ENCODE results near the gene CGREF1. TPM values are rescaled to one million over a fixed set of nuclear protein-coding genes. Genes with fewer than 3 reads are reported as not detected.
A peak's percentile ranks its signal among the peaks of the same experiment; 100 is the strongest.

Gene CGREF1
- total RNA-seq, 1 experiment from 2014 or later: 12.9 TPM

DNA sequence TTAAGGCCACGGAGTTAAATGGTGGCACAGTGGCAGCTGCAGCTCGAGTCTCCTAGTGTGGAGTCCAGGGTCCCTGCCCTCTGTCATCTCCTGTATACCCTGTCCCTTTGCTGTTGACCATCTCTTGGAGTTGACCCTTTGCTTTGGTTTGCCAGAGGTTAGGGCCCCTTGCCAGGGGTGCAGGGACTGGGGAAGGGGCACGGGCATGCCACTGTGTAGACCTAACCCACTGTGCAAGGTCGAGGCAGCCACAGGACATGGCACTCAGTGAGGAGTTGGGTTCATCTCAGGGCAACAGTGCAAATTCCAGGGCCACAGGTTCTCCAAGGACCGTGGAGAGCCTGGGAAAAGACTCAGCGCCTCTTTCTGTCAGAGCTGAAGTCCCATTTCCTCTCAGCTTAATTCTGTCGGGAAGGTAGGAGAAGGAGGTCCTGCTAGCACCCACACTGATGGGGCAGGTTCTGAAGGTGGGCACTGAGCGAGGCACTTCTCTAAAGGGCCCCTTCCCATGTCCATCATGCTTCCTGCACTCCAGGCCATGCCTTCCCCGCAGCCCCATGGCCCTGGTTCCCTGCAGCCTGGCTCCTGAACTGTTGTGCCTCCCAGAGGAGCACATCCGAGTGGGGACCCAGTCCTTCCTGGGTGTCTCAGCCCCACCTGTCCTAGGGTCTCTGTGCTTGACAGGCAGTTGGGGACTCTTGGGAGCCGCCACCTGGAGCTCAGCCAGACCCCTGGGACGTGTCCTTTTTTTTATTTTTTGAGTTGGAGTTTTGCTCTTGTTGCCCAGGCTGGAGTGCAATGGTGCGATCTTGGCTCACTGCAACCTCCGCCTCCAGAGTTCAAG is 29.6 kb downstream of the CGREF1 start:
- Mint-ChIP-seq H3K36me3 (ENCODE audit: insufficient read depth, unreplicated experiment) (no peaks in the 10 kb centered on the region), H3K9me3 (ENCODE audit: unreplicated experiment) (no peaks in the 10 kb centered on the region), H3K4me1 (ENCODE audit: insufficient read depth, unreplicated experiment) (no peaks in the 10 kb centered on the region), H3K27me3 (ENCODE audit: insufficient read depth, unreplicated experiment) (no peaks in the 10 kb centered on the region), H3K4me3 (ENCODE audit: unreplicated experiment) (no peak overlapping the region), H3K27ac (ENCODE audit: low read depth, unreplicated experiment) (no peak overlapping the region)
- CTCF ChIA-PET: interaction anchor here (0.6 to 1.6 kb wide), 8 partner anchors 9 to 412 kb away, joined by 3 to 7 read pairs (median 4); no protein-coding TSS in a partner anchor
- POLR2A ChIA-PET: no interaction called here
- no TSS peak for BruUV-seq (replicated peaks)
- DNase-seq (ENCODE audit: unreplicated experiment): no peak
- TF ChIP-seq, protein P1, sequence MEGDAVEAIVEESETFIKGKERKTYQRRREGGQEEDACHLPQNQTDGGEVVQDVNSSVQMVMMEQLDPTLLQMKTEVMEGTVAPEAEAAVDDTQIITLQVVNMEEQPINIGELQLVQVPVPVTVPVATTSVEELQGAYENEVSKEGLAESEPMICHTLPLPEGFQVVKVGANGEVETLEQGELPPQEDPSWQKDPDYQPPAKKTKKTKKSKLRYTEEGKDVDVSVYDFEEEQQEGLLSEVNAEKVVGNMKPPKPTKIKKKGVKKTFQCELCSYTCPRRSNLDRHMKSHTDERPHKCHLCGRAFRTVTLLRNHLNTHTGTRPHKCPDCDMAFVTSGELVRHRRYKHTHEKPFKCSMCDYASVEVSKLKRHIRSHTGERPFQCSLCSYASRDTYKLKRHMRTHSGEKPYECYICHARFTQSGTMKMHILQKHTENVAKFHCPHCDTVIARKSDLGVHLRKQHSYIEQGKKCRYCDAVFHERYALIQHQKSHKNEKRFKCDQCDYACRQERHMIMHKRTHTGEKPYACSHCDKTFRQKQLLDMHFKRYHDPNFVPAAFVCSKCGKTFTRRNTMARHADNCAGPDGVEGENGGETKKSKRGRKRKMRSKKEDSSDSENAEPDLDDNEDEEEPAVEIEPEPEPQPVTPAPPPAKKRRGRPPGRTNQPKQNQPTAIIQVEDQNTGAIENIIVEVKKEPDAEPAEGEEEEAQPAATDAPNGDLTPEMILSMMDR (IDR thresholded peaks at IDR 0.05; ENCODE audit: unreplicated experiment): no peak
- intact Hi-C loops (cut with micrococcal nuclease): no loop called here

DNA sequence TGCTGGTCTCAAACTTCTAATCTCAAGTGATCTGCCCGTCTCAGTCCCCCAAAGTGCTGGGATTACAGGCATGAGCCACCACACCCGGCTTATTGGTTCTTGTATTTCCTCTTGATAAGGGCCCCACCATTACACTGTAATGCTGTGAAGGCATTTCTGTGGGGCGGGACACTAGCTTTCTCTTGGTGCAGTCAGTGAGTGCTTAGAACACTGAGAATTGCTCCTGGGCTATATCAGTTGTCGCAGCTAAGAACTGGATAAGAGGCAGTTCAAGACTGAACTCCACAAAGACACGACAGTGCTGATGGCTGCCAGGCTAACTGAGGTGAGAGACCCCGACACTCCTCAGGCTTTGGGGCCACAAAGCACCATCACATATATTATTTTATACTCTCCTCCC is 30.3 kb downstream of the CGREF1 start:
- no peak for DNase-seq (ENCODE audit: unreplicated experiment)
- POLR2A ChIA-PET: interaction anchor here (2.1 kb wide), 1 partner anchor 17 kb away, joined by 8 read pairs; the partner anchor contains the start of gene OST4
- H3K27ac Mint-ChIP-seq (ENCODE audit: low read depth, unreplicated experiment): no peak overlapping the region
- H3K27me3 Mint-ChIP-seq (ENCODE audit: insufficient read depth, unreplicated experiment): no peaks in the 10 kb centered on the region
- H3K36me3 Mint-ChIP-seq (ENCODE audit: insufficient read depth, unreplicated experiment): no peaks in the 10 kb centered on the region
- H3K4me1 Mint-ChIP-seq (ENCODE audit: insufficient read depth, unreplicated experiment): no peaks in the 10 kb centered on the region
- H3K4me3 Mint-ChIP-seq (ENCODE audit: unreplicated experiment): no peak overlapping the region
- BruUV-seq (replicated peaks): no TSS peak
- CTCF ChIA-PET: interaction anchor here (0.7 to 2.0 kb wide), 6 partner anchors 8 to 215 kb away, joined by 3 to 22 read pairs (median 3); no protein-coding TSS in a partner anchor
- intact Hi-C loops (cut with micrococcal nuclease): no loop called here
- H3K9me3 Mint-ChIP-seq (ENCODE audit: unreplicated experiment): no peaks in the 10 kb centered on the region
- TF ChIP-seq, protein P1 (IDR thresholded peaks at IDR 0.05; ENCODE audit: unreplicated experiment): no peak

DNA sequence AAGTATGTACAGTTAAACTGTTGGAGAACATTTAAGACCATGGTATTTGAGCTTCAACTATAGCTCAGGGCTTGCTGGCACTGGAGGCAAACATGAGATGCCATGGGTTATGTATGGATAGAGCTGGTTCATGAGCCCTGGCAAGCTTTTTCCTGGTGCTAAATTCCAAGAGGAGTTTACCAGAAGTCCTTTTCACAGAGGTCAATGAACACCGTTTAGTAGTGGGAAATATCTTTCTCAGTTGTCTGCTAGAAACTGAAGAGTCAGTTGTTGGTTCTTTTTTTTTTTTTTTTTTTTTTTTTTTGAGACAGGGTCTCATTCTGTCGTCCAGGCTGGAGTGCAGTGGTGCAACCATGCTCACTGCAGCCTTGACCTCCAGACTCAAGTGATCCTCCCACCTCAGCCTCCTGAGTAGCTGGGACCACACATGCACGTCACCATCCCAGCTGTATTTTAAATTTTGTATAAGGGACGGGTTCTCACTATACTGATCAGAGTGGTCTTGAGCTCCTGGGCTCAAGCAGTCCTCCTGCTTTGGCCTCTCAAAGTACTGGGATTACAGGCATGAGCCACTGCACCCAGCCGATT is 31.0 kb downstream of the CGREF1 start:
- no peaks in the 10 kb centered on the region for H3K9me3 Mint-ChIP-seq (ENCODE audit: unreplicated experiment)
- H3K27ac Mint-ChIP-seq (ENCODE audit: low read depth, unreplicated experiment): no peak overlapping the region
- no TSS peak for BruUV-seq (replicated peaks)
- TF ChIP-seq, protein P1 (IDR thresholded peaks at IDR 0.05; ENCODE audit: unreplicated experiment): no peak
- H3K4me3 Mint-ChIP-seq (ENCODE audit: unreplicated experiment): peak overlapping the region; percentile 75
- ChIA-PET CTCF (interaction anchor here (0.6 to 2.0 kb wide), 8 partner anchors 9 to 1234 kb away, joined by 3 to 22 read pairs (median 4); partner anchors contain the start of gene TRIM54), POLR2A (interaction anchor here (1.4 to 2.3 kb wide), 4 partner anchors 17 to 206 kb away, joined by 3 to 8 read pairs (median 7); partner anchors contain the start of genes AGBL5, OST4 and PREB)
- intact Hi-C loops (cut with micrococcal nuclease): loop anchor here (2.0 kb wide), 1 partner anchor 37 kb away; the partner anchor contains the start of gene AGBL5
- H3K27me3 Mint-ChIP-seq (ENCODE audit: insufficient read depth, unreplicated experiment): no peaks in the 10 kb centered on the region
- DNase-seq (ENCODE audit: unreplicated experiment): no peak
- H3K4me1 Mint-ChIP-seq (ENCODE audit: insufficient read depth, unreplicated experiment): no peaks in the 10 kb centered on the region
- H3K36me3 Mint-ChIP-seq (ENCODE audit: insufficient read depth, unreplicated experiment): no peaks in the 10 kb centered on the region
